Body of pancreas (tissue), 4 donors: ENCODE data around the gene ARMC3.

Experiments used
- CTCF ChIP-seq, 7 experiments: fragments of 450-650 bp in 4 of 7; fragments of 200-600 bp in 3 of 7; sonication (generic) in 3 of 7; IDR thresholded peaks; one replicate each; pipeline ENCODE4 v1.5.1; 2016 to 2019; ENCODE audit warnings: antibody characterized with exemption in 7 of 7
- POLR2A ChIP-seq, 3 donors: fragments of 450-650 bp; IDR thresholded peaks; one replicate each; pipeline ENCODE4 v1.6.1; 2016; ENCODE audit warnings: antibody characterized with exemption in 3 of 3, mild to moderate bottlenecking in 2 of 3

GRCh38 chr10:23019633-23020032 is 91.8 kb downstream of the ARMC3 start:
- TF ChIP-seq CTCF (IDR thresholded peaks at IDR 0.05): no peak
- no peak for TF ChIP-seq POLR2A (IDR thresholded peaks at IDR 0.05)
